A549 (cell line): Measurements from ENCODE around the gene FJX1. TPM values are rescaled to one million over a fixed set of nuclear protein-coding genes. Genes with fewer than 3 reads are reported as not detected.

Experiments used
- ATAC-seq, 2 experiments: fragments of 200-7000 bp in 1 of 2; fragments of >200 bp in 1 of 2; cut with Nextera tagmentation in 1 of 2; cut with Tn5 transposase in 1 of 2; 3 replicates each; pipeline versions ENCODE4 v1.8.0 to v1.9.1; 2018 to 2020; ENCODE audit warnings: mild to moderate bottlenecking in 1 of 2, moderate library complexity in 1 of 2
- CTCF ChIA-PET: fragments of 300-600 bp; sonication (Branson Sonifier 250); formaldehyde crosslinking; extraction: SDS; loops from one replicate; lab custom pipeline; 2021; ENCODE audit warnings: antibody characterized with exemption, inconsistent platforms; lab: Yijun Ruan, JAX
- POLR2A ChIA-PET: fragments of 350-600 bp; formaldehyde crosslinking; extraction: SDS; loops from one replicate; lab custom pipeline; 2021; ENCODE audit warnings: antibody characterized with exemption, inconsistent platforms; lab: Yijun Ruan, JAX
- DNase-seq, 2 experiments: peaks; one replicate each; pipeline versions ENCODE4 v3.0.0 to v3.0.0-alpha.2; 2011 to 2016; ENCODE audit warnings: low read depth in 1 of 2, low spot score in 1 of 2
- FAIRE-seq: peaks from 2 replicates; lab custom pipeline; 2011; peaks lifted over from hg19 to GRCh38; lab: Jason Lieb, UNC
- H3K27ac ChIP-seq, 2 experiments: fragments of >200 bp; sonication (Bioruptor Twin); formaldehyde crosslinking; 3 replicates each; pipeline ENCODE4 v1.5.1; 2016 to 2017
- H3K4me1 ChIP-seq: fragments of >200 bp; sonication (Bioruptor Twin); formaldehyde crosslinking; 3 replicates; pipeline ENCODE4 v1.6.1; 2016
- H3K4me2 ChIP-seq: fragments of >200 bp; sonication (Bioruptor Twin); formaldehyde crosslinking; 3 replicates; pipeline ENCODE4 v1.6.1; 2016
- H3K4me3 ChIP-seq: fragments of >200 bp; sonication (Bioruptor Twin); formaldehyde crosslinking; 3 replicates; pipeline ENCODE4 v1.5.1; 2016
- H3K9me3 ChIP-seq: fragments of >200 bp; sonication (Bioruptor Twin); formaldehyde crosslinking; 3 replicates; pipeline ENCODE4 v1.6.1; 2016
- CBX2 ChIP-seq: fragments of 200-600 bp; sonication (generic); IDR thresholded peaks from 2 replicates; pipeline ENCODE4 v1.6.1; 2016; ENCODE audit warnings: low read depth, mild to moderate bottlenecking, borderline replicate concordance
- EHF ChIP-seq: fragments of 250-450 bp; sonication (Bioruptor Pico); IDR thresholded peaks from 2 replicates; pipeline ENCODE4 v1.5.0; 2020; ENCODE audit warnings: mild to moderate bottlenecking
- EHMT2 ChIP-seq: fragments of 200-600 bp; sonication (generic); IDR thresholded peaks from 2 replicates; pipeline ENCODE4 v1.6.1; 2016; ENCODE audit warnings: antibody characterized with exemption, low read depth, mild to moderate bottlenecking, moderate library complexity
- EP300 ChIP-seq, 2 experiments: fragments of >200 bp; sonication (Bioruptor Twin); formaldehyde crosslinking; IDR thresholded peaks; 2 replicates in 1 of 2; 3 replicates in 1 of 2; pipeline ENCODE4 v1.6.1; 2016 to 2017
- FOSB ChIP-seq: fragments of 250-450 bp; sonication (Bioruptor Pico); IDR thresholded peaks from 2 replicates; pipeline ENCODE4 v1.5.0; 2020; ENCODE audit warnings: mild to moderate bottlenecking, moderate library complexity
- GATA3 ChIP-seq: IDR thresholded peaks from 2 replicates; pipeline ENCODE4 v1.6.1; 2012; ENCODE audit warnings: borderline replicate concordance
- HOXB5 ChIP-seq: fragments of 250-450 bp; sonication (Bioruptor Pico); IDR thresholded peaks from 2 replicates; pipeline ENCODE4 v1.5.0; 2020; ENCODE audit warnings: mild to moderate bottlenecking, moderate library complexity
- JUNB ChIP-seq: fragments of >200 bp; sonication (Bioruptor Twin); formaldehyde crosslinking; IDR thresholded peaks from 2 replicates; pipeline ENCODE4 v1.6.1; 2016
- KDM1A ChIP-seq: fragments of 200-600 bp; sonication (generic); IDR thresholded peaks from 2 replicates; pipeline ENCODE4 v1.6.1; 2016; ENCODE audit warnings: low read depth, mild to moderate bottlenecking
- MAFK ChIP-seq: fragments of 450-650 bp; IDR thresholded peaks from 2 replicates; pipeline ENCODE4 v1.6.1; 2014; ENCODE audit not compliant: partially characterized antibody
- MAZ ChIP-seq: fragments of 150-350 bp; IDR thresholded peaks from 2 replicates; pipeline ENCODE4 v1.6.1; 2014; ENCODE audit warnings: antibody characterized with exemption, low read depth, low read length, borderline replicate concordance
- NR3C1 ChIP-seq: fragments of >200 bp; sonication (Bioruptor Twin); formaldehyde crosslinking; IDR thresholded peaks from 3 replicates; pipeline ENCODE4 v1.6.1; 2017
- PHF8 ChIP-seq: fragments of 200-600 bp; sonication (generic); IDR thresholded peaks from 2 replicates; pipeline ENCODE4 v1.6.1; 2016; ENCODE audit warnings: low read depth, mild to moderate bottlenecking, antibody characterized with exemption, moderate library complexity, borderline replicate concordance
- POLR2AphosphoS2 ChIP-seq: conservative IDR thresholded peaks from 2 replicates; pipeline ENCODE4 v1.6.1; 2012; ENCODE audit warnings: low read length, improper control_type of control experiment, inconsistent platforms
- RARB ChIP-seq: fragments of 250-450 bp; sonication (Bioruptor Pico); IDR thresholded peaks from 2 replicates; pipeline ENCODE4 v1.8.0; 2021; ENCODE audit warnings: mild to moderate bottlenecking, moderate library complexity
- SREBF2 ChIP-seq: fragments of 450-650 bp; IDR thresholded peaks from 2 replicates; pipeline ENCODE4 v1.6.1; 2014; ENCODE audit warnings: mild to moderate bottlenecking, moderate library complexity
- ZNF302 ChIP-seq: fragments of 250-450 bp; sonication (Bioruptor Pico); IDR thresholded peaks from 2 replicates; pipeline ENCODE4 v1.9.0; 2021; ENCODE audit warnings: inconsistent platforms, mild to moderate bottlenecking, moderate library complexity
- ZSCAN20 ChIP-seq: fragments of 250-450 bp; sonication (Bioruptor Pico); IDR thresholded peaks from 2 replicates; pipeline ENCODE4 v1.8.0; 2022; ENCODE audit warnings: mild to moderate bottlenecking, moderate library complexity
- WGBS: methylation state at CpG from one replicate; pipeline ENCODE4 v1.1.6; 2017; ENCODE audit errors: missing lambda C conversion rate; 5-methylcytosine and 5-hydroxymethylcytosine counted together
- polyA plus RNA-seq, 4 experiments: library from polyadenylated mRNA; depleted of rRNA in 3 of 4; stranded (reverse); fragments of >200 nt; fragmentation: RNase III in 1 of 4; extraction: RNeasy Plus Mini Kit Qiagen cat#74134 plus additional on column Dnase treatment in 1 of 4; gene quantifications; 2 replicates in 3 of 4; 3 replicates in 1 of 4; pipeline ENCODE4 v1.2.3, GENCODE V29; 2011 to 2017
- TF ChIP-seq, protein P1 (sequence below): IDR thresholded peaks from 2 replicates; pipeline ENCODE4 v1.6.1; 2012
- TF ChIP-seq, protein P2 (sequence below): fragments of 250-450 bp; sonication (Bioruptor Pico); IDR thresholded peaks from 2 replicates; pipeline ENCODE4 v1.5.0; 2021; ENCODE audit warnings: mild to moderate bottlenecking, moderate library complexity, borderline replicate concordance
- TF ChIP-seq, protein P3 (sequence below): fragments of 150-350 bp; IDR thresholded peaks from 2 replicates; pipeline ENCODE4 v1.6.1; 2014; ENCODE audit warnings: low read depth, mild to moderate bottlenecking, low read length
- TF ChIP-seq, protein P4 (sequence below): fragments of 450-650 bp; IDR thresholded peaks from 2 replicates; pipeline ENCODE4 v1.6.1; 2014; ENCODE audit warnings: antibody characterized with exemption
- TF ChIP-seq, protein P5 (sequence below): fragments of 200-600 bp; sonication (generic); IDR thresholded peaks from 2 replicates; pipeline ENCODE4 v1.6.1; 2016; ENCODE audit warnings: antibody characterized with exemption, mild to moderate bottlenecking, moderate library complexity
- TF ChIP-seq, protein P6 (sequence below): IDR thresholded peaks from 2 replicates; pipeline ENCODE4 v1.6.1; 2012
- TF ChIP-seq, protein P7 (sequence below): fragments of >200 bp; sonication (Bioruptor Twin); formaldehyde crosslinking; IDR thresholded peaks from 3 replicates; pipeline ENCODE4 v1.5.1; 2016

FJX1 gene
- polyA plus RNA-seq, 2 of the 4 experiments (the other 2 are of a cell fraction): 7.1 to 14.5 TPM

DNA sequence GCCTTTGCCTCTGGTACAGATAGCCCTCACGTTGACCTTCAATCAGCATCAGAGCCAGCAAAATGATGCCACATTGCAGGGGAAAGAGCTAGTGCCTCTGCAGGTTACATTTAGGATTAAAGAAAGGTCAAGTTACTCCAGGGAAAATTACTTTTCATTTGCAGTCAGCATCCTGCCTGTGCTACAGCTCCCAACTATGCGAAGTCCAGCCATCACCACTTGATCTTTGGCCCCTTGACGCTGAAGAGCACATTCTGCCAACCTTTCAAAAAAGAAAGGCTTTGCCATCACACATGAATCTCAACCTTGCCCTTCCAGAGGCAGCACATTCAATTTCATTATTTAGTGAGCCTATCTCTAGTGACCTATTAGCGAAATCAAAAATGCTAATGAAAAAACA, 11.3 kb downstream of the FJX1 start:
- POLR2A ChIA-PET: interaction anchor here (0.7 kb wide), 1 partner anchor 33 kb away, joined by 3 read pairs; the partner anchor contains the start of gene TRIM44

DNA sequence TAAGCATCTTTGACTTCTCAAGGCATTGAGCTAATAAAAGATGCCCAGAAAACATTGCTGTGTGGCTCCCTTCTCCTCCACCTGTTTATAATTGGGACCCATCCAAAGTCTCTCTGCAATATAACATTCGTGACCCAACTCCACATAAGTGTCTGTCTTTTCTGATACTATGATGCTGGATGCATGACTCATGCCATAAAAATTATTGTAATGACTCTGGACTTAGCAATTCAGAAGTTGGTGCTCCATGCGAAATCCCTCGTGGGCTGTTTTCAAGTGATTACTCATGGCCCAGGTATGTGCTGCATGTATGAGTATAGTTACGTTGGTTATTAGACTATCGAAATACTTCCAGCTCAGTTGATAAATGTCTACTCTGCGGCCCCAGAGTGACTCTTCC, 11.7 kb downstream of the FJX1 start:
- ATAC-seq (peak; percentile 87 to 92), DNase-seq (peak; percentile 59 to 85), FAIRE-seq (peak; percentile 49)
- 2% methylated on average over 6 of the region's 6 CpGs for WGBS
- Histone ChIP-seq H3K27ac (peak overlapping the region; percentile 57 to 69; a peak in 5 of 6 replicates), H3K9me3 (no peaks in the 10 kb centered on the region), H3K4me3 (no peak overlapping the region), H3K4me1 (peaks cover 35% of the 10 kb centered on the region), H3K4me2 (peak overlapping the region; percentile 53)
- POLR2A ChIA-PET: interaction anchor here (0.7 kb wide), 1 partner anchor 33 kb away, joined by 3 read pairs; the partner anchor contains the start of gene TRIM44
- CTCF ChIA-PET: interaction anchor here (2.1 kb wide), 1 partner anchor 14 kb away, joined by 6 read pairs; no protein-coding TSS in a partner anchor
- TF ChIP-seq, protein P1, sequence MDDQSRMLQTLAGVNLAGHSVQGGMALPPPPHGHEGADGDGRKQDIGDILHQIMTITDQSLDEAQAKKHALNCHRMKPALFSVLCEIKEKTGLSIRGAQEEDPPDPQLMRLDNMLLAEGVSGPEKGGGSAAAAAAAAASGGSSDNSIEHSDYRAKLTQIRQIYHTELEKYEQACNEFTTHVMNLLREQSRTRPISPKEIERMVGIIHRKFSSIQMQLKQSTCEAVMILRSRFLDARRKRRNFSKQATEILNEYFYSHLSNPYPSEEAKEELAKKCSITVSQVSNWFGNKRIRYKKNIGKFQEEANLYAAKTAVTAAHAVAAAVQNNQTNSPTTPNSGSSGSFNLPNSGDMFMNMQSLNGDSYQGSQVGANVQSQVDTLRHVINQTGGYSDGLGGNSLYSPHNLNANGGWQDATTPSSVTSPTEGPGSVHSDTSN: no peak
- TF ChIP-seq POLR2AphosphoS2 (no peak), PHF8 (no peak), ZNF302 (CRISPR knock-in tag) (no peak), RARB (CRISPR knock-in tag) (no peak), MAZ (no peak), NR3C1 (no peak), CBX2 (no peak), MAFK (no peak), KDM1A (no peak), EP300 (IDR thresholded peaks at IDR 0.05) (peak in 1 of 2 experiments; percentile 40; a peak in 2 of 5 replicates), GATA3 (peak; percentile 59; the same call in 1 of the 2 replicates), SREBF2 (no peak), EHF (CRISPR knock-in tag) (no peak), ZSCAN20 (CRISPR knock-in tag) (no peak), HOXB5 (CRISPR knock-in tag) (no peak), FOSB (CRISPR knock-in tag) (no peak), JUNB (peak; percentile 88)
- TF ChIP-seq, protein P2, sequence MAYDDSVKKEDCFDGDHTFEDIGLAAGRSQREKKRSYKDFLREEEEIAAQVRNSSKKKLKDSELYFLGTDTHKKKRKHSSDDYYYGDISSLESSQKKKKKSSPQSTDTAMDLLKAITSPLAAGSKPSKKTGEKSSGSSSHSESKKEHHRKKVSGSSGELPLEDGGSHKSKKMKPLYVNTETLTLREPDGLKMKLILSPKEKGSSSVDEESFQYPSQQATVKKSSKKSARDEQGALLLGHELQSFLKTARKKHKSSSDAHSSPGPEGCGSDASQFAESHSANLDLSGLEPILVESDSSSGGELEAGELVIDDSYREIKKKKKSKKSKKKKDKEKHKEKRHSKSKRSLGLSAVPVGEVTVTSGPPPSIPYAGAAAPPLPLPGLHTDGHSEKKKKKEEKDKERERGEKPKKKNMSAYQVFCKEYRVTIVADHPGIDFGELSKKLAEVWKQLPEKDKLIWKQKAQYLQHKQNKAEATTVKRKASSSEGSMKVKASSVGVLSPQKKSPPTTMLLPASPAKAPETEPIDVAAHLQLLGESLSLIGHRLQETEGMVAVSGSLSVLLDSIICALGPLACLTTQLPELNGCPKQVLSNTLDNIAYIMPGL (CRISPR knock-in tag): no peak
- TF ChIP-seq, protein P3, sequence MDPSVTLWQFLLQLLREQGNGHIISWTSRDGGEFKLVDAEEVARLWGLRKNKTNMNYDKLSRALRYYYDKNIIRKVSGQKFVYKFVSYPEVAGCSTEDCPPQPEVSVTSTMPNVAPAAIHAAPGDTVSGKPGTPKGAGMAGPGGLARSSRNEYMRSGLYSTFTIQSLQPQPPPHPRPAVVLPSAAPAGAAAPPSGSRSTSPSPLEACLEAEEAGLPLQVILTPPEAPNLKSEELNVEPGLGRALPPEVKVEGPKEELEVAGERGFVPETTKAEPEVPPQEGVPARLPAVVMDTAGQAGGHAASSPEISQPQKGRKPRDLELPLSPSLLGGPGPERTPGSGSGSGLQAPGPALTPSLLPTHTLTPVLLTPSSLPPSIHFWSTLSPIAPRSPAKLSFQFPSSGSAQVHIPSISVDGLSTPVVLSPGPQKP: no peak
- TF ChIP-seq, protein P4, sequence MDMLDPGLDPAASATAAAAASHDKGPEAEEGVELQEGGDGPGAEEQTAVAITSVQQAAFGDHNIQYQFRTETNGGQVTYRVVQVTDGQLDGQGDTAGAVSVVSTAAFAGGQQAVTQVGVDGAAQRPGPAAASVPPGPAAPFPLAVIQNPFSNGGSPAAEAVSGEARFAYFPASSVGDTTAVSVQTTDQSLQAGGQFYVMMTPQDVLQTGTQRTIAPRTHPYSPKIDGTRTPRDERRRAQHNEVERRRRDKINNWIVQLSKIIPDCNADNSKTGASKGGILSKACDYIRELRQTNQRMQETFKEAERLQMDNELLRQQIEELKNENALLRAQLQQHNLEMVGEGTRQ: no peak
- TF ChIP-seq, protein P5, sequence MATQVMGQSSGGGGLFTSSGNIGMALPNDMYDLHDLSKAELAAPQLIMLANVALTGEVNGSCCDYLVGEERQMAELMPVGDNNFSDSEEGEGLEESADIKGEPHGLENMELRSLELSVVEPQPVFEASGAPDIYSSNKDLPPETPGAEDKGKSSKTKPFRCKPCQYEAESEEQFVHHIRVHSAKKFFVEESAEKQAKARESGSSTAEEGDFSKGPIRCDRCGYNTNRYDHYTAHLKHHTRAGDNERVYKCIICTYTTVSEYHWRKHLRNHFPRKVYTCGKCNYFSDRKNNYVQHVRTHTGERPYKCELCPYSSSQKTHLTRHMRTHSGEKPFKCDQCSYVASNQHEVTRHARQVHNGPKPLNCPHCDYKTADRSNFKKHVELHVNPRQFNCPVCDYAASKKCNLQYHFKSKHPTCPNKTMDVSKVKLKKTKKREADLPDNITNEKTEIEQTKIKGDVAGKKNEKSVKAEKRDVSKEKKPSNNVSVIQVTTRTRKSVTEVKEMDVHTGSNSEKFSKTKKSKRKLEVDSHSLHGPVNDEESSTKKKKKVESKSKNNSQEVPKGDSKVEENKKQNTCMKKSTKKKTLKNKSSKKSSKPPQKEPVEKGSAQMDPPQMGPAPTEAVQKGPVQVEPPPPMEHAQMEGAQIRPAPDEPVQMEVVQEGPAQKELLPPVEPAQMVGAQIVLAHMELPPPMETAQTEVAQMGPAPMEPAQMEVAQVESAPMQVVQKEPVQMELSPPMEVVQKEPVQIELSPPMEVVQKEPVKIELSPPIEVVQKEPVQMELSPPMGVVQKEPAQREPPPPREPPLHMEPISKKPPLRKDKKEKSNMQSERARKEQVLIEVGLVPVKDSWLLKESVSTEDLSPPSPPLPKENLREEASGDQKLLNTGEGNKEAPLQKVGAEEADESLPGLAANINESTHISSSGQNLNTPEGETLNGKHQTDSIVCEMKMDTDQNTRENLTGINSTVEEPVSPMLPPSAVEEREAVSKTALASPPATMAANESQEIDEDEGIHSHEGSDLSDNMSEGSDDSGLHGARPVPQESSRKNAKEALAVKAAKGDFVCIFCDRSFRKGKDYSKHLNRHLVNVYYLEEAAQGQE: no peak
- TF ChIP-seq, protein P6, sequence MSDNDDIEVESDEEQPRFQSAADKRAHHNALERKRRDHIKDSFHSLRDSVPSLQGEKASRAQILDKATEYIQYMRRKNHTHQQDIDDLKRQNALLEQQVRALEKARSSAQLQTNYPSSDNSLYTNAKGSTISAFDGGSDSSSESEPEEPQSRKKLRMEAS: peak; percentile 64
- TF ChIP-seq, protein P7, sequence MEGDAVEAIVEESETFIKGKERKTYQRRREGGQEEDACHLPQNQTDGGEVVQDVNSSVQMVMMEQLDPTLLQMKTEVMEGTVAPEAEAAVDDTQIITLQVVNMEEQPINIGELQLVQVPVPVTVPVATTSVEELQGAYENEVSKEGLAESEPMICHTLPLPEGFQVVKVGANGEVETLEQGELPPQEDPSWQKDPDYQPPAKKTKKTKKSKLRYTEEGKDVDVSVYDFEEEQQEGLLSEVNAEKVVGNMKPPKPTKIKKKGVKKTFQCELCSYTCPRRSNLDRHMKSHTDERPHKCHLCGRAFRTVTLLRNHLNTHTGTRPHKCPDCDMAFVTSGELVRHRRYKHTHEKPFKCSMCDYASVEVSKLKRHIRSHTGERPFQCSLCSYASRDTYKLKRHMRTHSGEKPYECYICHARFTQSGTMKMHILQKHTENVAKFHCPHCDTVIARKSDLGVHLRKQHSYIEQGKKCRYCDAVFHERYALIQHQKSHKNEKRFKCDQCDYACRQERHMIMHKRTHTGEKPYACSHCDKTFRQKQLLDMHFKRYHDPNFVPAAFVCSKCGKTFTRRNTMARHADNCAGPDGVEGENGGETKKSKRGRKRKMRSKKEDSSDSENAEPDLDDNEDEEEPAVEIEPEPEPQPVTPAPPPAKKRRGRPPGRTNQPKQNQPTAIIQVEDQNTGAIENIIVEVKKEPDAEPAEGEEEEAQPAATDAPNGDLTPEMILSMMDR: no peak

More for the DNA sequence above, 11.3 kb downstream of the FJX1 start:
- 44% methylated on average over 4 of the region's 4 CpGs for WGBS
- ATAC-seq (peak; percentile 39 to 57; a peak in 4 of 6 replicates), DNase-seq (no peak), FAIRE-seq (no peak)
- Histone ChIP-seq H3K4me2 (peak overlapping the region; percentile 53), H3K4me1 (peaks cover 35% of the 10 kb centered on the region), H3K9me3 (no peaks in the 10 kb centered on the region), H3K27ac (peak overlapping the region; percentile 24 to 52; a peak in 5 of 6 replicates), H3K4me3 (no peak overlapping the region)
- CTCF ChIA-PET: interaction anchor here (1.0 to 2.1 kb wide), 3 partner anchors 10 to 14 kb away, joined by 3 to 6 read pairs (median 4); no protein-coding TSS in a partner anchor
- no peak for TF ChIP-seq EHMT2
